ENCODE results near the gene CTNNBL1.

GRCh38 chr20:37702403-37703034 lies 8.7 kb downstream of the CTNNBL1 start:
- TF ChIP-seq POLR2A (IDR thresholded peaks at IDR 0.05; ENCODE audit: low read length), result no peak
- no peak for TF ChIP-seq GATA1 (IDR thresholded peaks at IDR 0.05; ENCODE audit: low read depth, low read length)

Data from erythroblast (primary cell).